ENCODE measurements around the gene C20orf204. TPM values are rescaled to one million over a fixed set of nuclear protein-coding genes. Genes with fewer than 3 reads are reported as not detected.

C20orf204 gene
- total and polyA plus RNA-seq, 3 experiments from 2014 or later, result 0.40 to 2.7 (median 2.4) TPM

- no peak overlapping the region for H3K4me3 ChIP-seq (ENCODE audit: low read length)
- H3K4me1 Mint-ChIP-seq, result peaks cover 2 to 10% (median 2%) of the 10 kb centered on the region in 3 donors
- no peaks in the 10 kb centered on the region for H3K9me3 ChIP-seq (ENCODE audit: low read length)
- peaks cover 16 to 40% of the 10 kb centered on the region in 2 donors for H3K27me3 Mint-ChIP-seq
- H3K4me1 ChIP-seq (ENCODE audit: insufficient read depth, low read length), result peaks cover 7% of the 10 kb centered on the region
- no peak overlapping the region for H3K27ac ChIP-seq (ENCODE audit: low read depth, low read length)
- POLR2A ChIA-PET, result no interaction called here
- peaks cover 25% of the 10 kb centered on the region for H3K27me3 ChIP-seq (ENCODE audit: insufficient read depth, low read length, poor library complexity, severe bottlenecking)
- no peak for DNase-seq
- no peak overlapping the region for H3K4me3 Mint-ChIP-seq
- H3K9me3 Mint-ChIP-seq, result no peaks in the 10 kb centered on the region
- H3K36me3 ChIP-seq (ENCODE audit: insufficient read depth, low read length), result no peaks in the 10 kb centered on the region
- CTCF ChIA-PET, result interaction anchor here (1.3 kb wide), 1 partner anchor 13 kb away, joined by 8 read pairs; no protein-coding TSS in a partner anchor
- no peaks in the 10 kb centered on the region for H3K36me3 Mint-ChIP-seq
- H3K27ac Mint-ChIP-seq, result no peak overlapping the region
Observed at GRCh38 chr20:64052326-64052722, 16.3 kb downstream of the C20orf204 start.

- H3K4me3 Mint-ChIP-seq, result no peak overlapping the region
- peaks cover 17 to 35% of the 10 kb centered on the region in 2 donors for H3K27me3 Mint-ChIP-seq
- peaks cover 15% of the 10 kb centered on the region for H3K4me1 ChIP-seq (ENCODE audit: insufficient read depth, low read length)
- peaks cover 23% of the 10 kb centered on the region for H3K27me3 ChIP-seq (ENCODE audit: insufficient read depth, low read length, poor library complexity, severe bottlenecking)
- ChIA-PET CTCF (interaction anchor here (1.2 to 1.3 kb wide), 2 partner anchors 9 to 14 kb away, joined by 3 to 8 read pairs; no protein-coding TSS in a partner anchor), POLR2A (no interaction called here)
- no peak for DNase-seq
- no peaks in the 10 kb centered on the region for H3K36me3 Mint-ChIP-seq
- H3K9me3 Mint-ChIP-seq, result no peaks in the 10 kb centered on the region
- H3K27ac Mint-ChIP-seq, result peak overlapping the region in 1 of 8 donors; percentile 33
- no peaks in the 10 kb centered on the region for H3K9me3 ChIP-seq (ENCODE audit: low read length)
- H3K36me3 ChIP-seq (ENCODE audit: insufficient read depth, low read length), result no peaks in the 10 kb centered on the region
- no peak overlapping the region for H3K4me3 ChIP-seq (ENCODE audit: low read length)
- no peak overlapping the region for H3K27ac ChIP-seq (ENCODE audit: low read depth, low read length)
- H3K4me1 Mint-ChIP-seq, result peaks cover 2 to 13% (median 10%) of the 10 kb centered on the region in 3 donors
Observed at GRCh38 chr20:64052987-64053840, 17.2 kb downstream of the C20orf204 start.

GRCh38 chr20:64053841-64054661 is 18.1 kb downstream of the C20orf204 start:
- Mint-ChIP-seq H3K9me3 (no peaks in the 10 kb centered on the region), H3K4me3 (peak overlapping the region in 1 of 7 donors; percentile 59), H3K36me3 (no peaks in the 10 kb centered on the region), H3K27ac (peak overlapping the region in 1 of 8 donors; percentile 54), H3K4me1 (peaks cover 2 to 13% (median 13%) of the 10 kb centered on the region in 3 donors), H3K27me3 (peaks cover 17 to 33% of the 10 kb centered on the region in 2 donors)
- Histone ChIP-seq H3K4me1 (ENCODE audit: insufficient read depth, low read length) (peaks cover 15% of the 10 kb centered on the region), H3K4me3 (ENCODE audit: low read length) (no peak overlapping the region), H3K36me3 (ENCODE audit: insufficient read depth, low read length) (no peaks in the 10 kb centered on the region), H3K27me3 (ENCODE audit: insufficient read depth, low read length, poor library complexity, severe bottlenecking) (peaks cover 23% of the 10 kb centered on the region), H3K27ac (ENCODE audit: low read depth, low read length) (peak overlapping the region; percentile 54), H3K9me3 (ENCODE audit: low read length) (no peaks in the 10 kb centered on the region)
- POLR2A ChIA-PET, result no interaction called here
- CTCF ChIA-PET, result interaction anchor here (1.1 to 1.2 kb wide), 2 partner anchors 9 to 14 kb away, joined by 3 to 4 read pairs; no protein-coding TSS in a partner anchor
- DNase-seq, result no peak

GRCh38 chr20:64055396-64055892 is 19.5 kb downstream of the C20orf204 start:
- Mint-ChIP-seq H3K4me1 (peaks cover 2 to 13% (median 12%) of the 10 kb centered on the region in 3 donors), H3K27ac (no peak overlapping the region), H3K9me3 (no peaks in the 10 kb centered on the region), H3K4me3 (no peak overlapping the region), H3K27me3 (peaks cover 16 to 31% of the 10 kb centered on the region in 2 donors), H3K36me3 (no peaks in the 10 kb centered on the region)
- no peak overlapping the region for H3K4me3 ChIP-seq (ENCODE audit: low read length)
- no peak for DNase-seq
- CTCF ChIA-PET, result interaction anchor here (0.9 kb wide), 1 partner anchor 17 kb away, joined by 3 read pairs; no protein-coding TSS in a partner anchor
- peaks cover 8% of the 10 kb centered on the region for H3K4me1 ChIP-seq (ENCODE audit: insufficient read depth, low read length)
- no peaks in the 10 kb centered on the region for H3K36me3 ChIP-seq (ENCODE audit: insufficient read depth, low read length)
- POLR2A ChIA-PET, result no interaction called here
- peaks cover 16% of the 10 kb centered on the region for H3K27me3 ChIP-seq (ENCODE audit: insufficient read depth, low read length, poor library complexity, severe bottlenecking)
- no peak overlapping the region for H3K27ac ChIP-seq (ENCODE audit: low read depth, low read length)
- H3K9me3 ChIP-seq (ENCODE audit: low read length), result no peaks in the 10 kb centered on the region

GRCh38 chr20:64055893-64056638 is 20.1 kb downstream of the C20orf204 start:
- Mint-ChIP-seq H3K4me3 (no peak overlapping the region), H3K36me3 (no peaks in the 10 kb centered on the region), H3K4me1 (peaks cover 2 to 13% (median 12%) of the 10 kb centered on the region in 3 donors), H3K27ac (no peak overlapping the region), H3K27me3 (peaks cover 10 to 25% of the 10 kb centered on the region in 2 donors), H3K9me3 (no peaks in the 10 kb centered on the region)
- ChIA-PET CTCF (interaction anchor here (1.5 kb wide), 1 partner anchor 21 kb away, joined by 9 read pairs; no protein-coding TSS in a partner anchor), POLR2A (no interaction called here)
- peaks cover 12% of the 10 kb centered on the region for H3K27me3 ChIP-seq (ENCODE audit: insufficient read depth, low read length, poor library complexity, severe bottlenecking)
- H3K4me3 ChIP-seq (ENCODE audit: low read length), result no peak overlapping the region
- peaks cover 8% of the 10 kb centered on the region for H3K4me1 ChIP-seq (ENCODE audit: insufficient read depth, low read length)
- no peak overlapping the region for H3K27ac ChIP-seq (ENCODE audit: low read depth, low read length)
- no peaks in the 10 kb centered on the region for H3K9me3 ChIP-seq (ENCODE audit: low read length)
- no peaks in the 10 kb centered on the region for H3K36me3 ChIP-seq (ENCODE audit: insufficient read depth, low read length)
- DNase-seq, result no peak

GRCh38 chr20:64056639-64056888 is 20.6 kb downstream of the C20orf204 start:
- Mint-ChIP-seq H3K27me3 (peaks cover 9 to 24% of the 10 kb centered on the region in 2 donors), H3K9me3 (no peaks in the 10 kb centered on the region), H3K4me3 (no peak overlapping the region), H3K4me1 (peaks cover 2 to 13% (median 12%) of the 10 kb centered on the region in 3 donors), H3K27ac (no peak overlapping the region), H3K36me3 (no peaks in the 10 kb centered on the region)
- DNase-seq, result no peak
- Histone ChIP-seq H3K27ac (ENCODE audit: low read depth, low read length) (no peak overlapping the region), H3K4me1 (ENCODE audit: insufficient read depth, low read length) (peaks cover 8% of the 10 kb centered on the region), H3K4me3 (ENCODE audit: low read length) (no peak overlapping the region), H3K27me3 (ENCODE audit: insufficient read depth, low read length, poor library complexity, severe bottlenecking) (peaks cover 7% of the 10 kb centered on the region), H3K9me3 (ENCODE audit: low read length) (no peaks in the 10 kb centered on the region), H3K36me3 (ENCODE audit: insufficient read depth, low read length) (no peaks in the 10 kb centered on the region)
- CTCF ChIA-PET, result interaction anchor here (1.5 kb wide), 1 partner anchor 21 kb away, joined by 9 read pairs; no protein-coding TSS in a partner anchor
- POLR2A ChIA-PET, result no interaction called here

- CTCF ChIA-PET, result interaction anchor here (0.6 to 3.2 kb wide), 13 partner anchors 13 to 476 kb away, joined by 3 to 28 read pairs (median 4); partner anchors contain the start of genes C20orf204, LKAAEAR1, PRPF6 and SAMD10
- no peak overlapping the region for H3K27ac ChIP-seq (ENCODE audit: low read depth, low read length)
- Mint-ChIP-seq H3K9me3 (no peaks in the 10 kb centered on the region), H3K27ac (no peak overlapping the region), H3K36me3 (no peaks in the 10 kb centered on the region), H3K4me1 (peaks cover 2 to 15% (median 13%) of the 10 kb centered on the region in 3 donors), H3K4me3 (peak overlapping the region in 4 of 7 donors; percentile 36 to 53 (median 42)), H3K27me3 (peaks cover 9 to 19% of the 10 kb centered on the region in 2 donors)
- H3K4me1 ChIP-seq (ENCODE audit: insufficient read depth, low read length), result peaks cover 8% of the 10 kb centered on the region
- H3K4me3 ChIP-seq (ENCODE audit: low read length), result no peak overlapping the region
- no peaks in the 10 kb centered on the region for H3K36me3 ChIP-seq (ENCODE audit: insufficient read depth, low read length)
- DNase-seq, result no peak
- H3K27me3 ChIP-seq (ENCODE audit: insufficient read depth, low read length, poor library complexity, severe bottlenecking), result peaks cover 2% of the 10 kb centered on the region
- no peaks in the 10 kb centered on the region for H3K9me3 ChIP-seq (ENCODE audit: low read length)
- POLR2A ChIA-PET, result interaction anchor here (0.9 kb wide), 1 partner anchor 18 kb away, joined by 4 read pairs; no protein-coding TSS in a partner anchor
Observed at GRCh38 chr20:64056889-64057627, 21.1 kb downstream of the C20orf204 start.

Data from CD8-positive, alpha-beta memory T cell (primary cell).